Measurements from ENCODE around the gene SIDT1. TPM values are rescaled to one million over a fixed set of nuclear protein-coding genes. Genes with fewer than 3 reads are reported as not detected.

SIDT1 gene
- total RNA-seq, 1 experiment from 2014 or later, result 0.22 TPM

DNA sequence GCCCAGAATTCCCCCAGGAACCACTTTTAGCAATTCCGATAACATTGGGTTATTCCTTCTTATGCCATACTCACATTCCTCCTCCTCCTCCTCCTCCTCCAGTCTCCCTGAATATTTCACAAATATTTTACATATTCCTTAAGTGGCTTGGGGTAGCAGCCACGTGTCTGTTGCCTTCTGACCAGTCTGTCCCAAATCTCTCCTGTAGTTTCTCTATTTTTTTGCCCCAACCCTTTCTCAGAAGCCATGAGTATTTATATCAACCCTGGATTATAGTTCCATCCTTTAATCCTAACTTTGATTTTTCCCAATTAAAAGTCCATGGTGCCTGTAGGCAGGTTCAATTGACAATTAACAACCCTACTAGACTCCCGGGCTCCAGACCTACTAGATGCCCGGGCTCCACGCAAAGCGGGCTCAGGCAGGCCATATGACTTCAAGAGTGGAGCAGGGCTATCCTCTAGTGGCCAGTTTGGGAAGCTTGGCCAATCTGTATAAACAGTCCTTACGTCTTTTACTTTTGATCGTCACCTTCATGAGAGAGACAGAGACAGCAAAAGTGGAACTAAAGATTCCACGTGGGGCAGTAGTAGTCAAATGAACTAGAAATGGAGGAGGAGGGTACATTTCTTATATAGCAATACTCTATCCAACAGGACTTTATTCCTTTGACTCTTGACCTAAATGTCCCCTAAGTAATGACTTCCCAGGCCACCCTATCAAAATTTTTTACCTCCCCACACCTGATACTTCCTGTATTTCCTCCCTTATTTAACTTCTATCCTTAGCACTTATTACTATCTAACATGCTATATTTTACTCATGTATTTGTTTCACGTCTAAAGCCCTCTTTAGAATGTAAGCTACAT lies 94.4 kb downstream of the SIDT1 start (continued):
- TF ChIP-seq, protein P1, sequence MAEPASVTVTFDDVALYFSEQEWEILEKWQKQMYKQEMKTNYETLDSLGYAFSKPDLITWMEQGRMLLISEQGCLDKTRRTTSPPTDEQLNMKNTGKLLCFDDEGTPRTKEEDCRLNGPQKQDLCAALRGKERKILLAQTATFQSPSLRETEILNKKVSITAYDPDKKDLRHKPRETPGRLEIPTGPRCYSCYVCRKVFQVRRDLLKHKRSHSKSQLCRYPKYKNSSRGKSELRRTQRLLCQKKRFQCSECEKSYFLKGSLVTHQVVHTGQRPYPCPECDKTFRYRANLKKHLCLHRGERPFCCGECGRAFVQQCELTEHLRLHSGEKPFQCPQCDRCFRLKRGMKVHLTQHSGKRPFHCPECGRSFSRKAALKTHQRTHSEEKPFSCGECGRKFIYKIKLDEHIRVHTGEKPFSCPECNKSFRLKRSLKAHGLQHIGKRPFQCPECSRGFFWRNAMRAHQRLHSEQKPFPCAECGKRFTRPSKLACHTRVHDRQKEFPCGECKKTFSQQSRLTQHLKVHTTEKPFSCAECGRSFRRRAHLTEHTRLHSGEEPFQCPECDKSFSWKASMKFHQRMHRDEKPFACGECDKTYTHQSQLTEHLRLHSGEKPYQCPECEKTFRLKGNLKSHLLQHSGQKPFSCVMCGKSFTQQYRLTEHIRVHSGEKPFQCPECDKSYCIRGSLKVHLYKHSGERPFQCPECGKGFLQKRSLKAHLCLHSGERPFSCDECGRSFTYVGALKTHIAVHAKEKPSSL (CRISPR knock-in tag; conservative IDR thresholded peaks at IDR 0.05), result no peak
- TF ChIP-seq ETV6 (CRISPR knock-in tag; IDR thresholded peaks at IDR 0.05) (no peak), ZNF396 (CRISPR knock-in tag; IDR thresholded peaks at IDR 0.05; ENCODE audit: borderline replicate concordance) (no peak), GRHL2 (CRISPR knock-in tag; IDR thresholded peaks at IDR 0.05; ENCODE audit: insufficient replicate concordance, severe bottlenecking) (no peak)
- TF ChIP-seq, protein P2, sequence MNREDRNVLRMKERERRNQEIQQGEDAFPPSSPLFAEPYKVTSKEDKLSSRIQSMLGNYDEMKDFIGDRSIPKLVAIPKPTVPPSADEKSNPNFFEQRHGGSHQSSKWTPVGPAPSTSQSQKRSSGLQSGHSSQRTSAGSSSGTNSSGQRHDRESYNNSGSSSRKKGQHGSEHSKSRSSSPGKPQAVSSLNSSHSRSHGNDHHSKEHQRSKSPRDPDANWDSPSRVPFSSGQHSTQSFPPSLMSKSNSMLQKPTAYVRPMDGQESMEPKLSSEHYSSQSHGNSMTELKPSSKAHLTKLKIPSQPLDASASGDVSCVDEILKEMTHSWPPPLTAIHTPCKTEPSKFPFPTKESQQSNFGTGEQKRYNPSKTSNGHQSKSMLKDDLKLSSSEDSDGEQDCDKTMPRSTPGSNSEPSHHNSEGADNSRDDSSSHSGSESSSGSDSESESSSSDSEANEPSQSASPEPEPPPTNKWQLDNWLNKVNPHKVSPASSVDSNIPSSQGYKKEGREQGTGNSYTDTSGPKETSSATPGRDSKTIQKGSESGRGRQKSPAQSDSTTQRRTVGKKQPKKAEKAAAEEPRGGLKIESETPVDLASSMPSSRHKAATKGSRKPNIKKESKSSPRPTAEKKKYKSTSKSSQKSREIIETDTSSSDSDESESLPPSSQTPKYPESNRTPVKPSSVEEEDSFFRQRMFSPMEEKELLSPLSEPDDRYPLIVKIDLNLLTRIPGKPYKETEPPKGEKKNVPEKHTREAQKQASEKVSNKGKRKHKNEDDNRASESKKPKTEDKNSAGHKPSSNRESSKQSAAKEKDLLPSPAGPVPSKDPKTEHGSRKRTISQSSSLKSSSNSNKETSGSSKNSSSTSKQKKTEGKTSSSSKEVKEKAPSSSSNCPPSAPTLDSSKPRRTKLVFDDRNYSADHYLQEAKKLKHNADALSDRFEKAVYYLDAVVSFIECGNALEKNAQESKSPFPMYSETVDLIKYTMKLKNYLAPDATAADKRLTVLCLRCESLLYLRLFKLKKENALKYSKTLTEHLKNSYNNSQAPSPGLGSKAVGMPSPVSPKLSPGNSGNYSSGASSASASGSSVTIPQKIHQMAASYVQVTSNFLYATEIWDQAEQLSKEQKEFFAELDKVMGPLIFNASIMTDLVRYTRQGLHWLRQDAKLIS (CRISPR knock-in tag; IDR thresholded peaks at IDR 0.05; ENCODE audit: borderline replicate concordance), result no peak

DNA sequence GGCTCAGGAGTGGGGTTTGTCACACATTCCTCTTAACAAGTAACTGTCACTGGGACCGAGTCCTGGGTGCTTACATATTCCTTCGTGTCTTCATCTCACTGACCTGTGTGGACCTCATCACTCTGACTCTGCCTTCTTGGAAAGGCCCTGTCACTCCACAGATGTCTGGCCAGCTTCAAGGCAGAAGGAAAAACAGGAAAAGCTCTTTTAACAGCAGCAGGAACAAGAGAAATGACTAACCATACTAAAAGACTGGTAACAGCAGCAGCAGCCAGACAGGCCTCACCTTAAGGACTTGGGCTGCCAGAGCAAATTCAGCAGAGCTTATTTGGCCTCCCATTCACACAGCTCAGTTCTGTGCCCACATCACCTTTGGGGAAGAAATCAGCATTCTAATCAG lies 96.0 kb downstream of the SIDT1 start:
- CTCF ChIA-PET, result interaction anchor here (0.6 to 4.1 kb wide), 5 partner anchors 51 to 511 kb away, joined by 3 to 17 read pairs (median 4); partner anchors contain the start of gene NAA50
- Mint-ChIP-seq H3K36me3 (no peaks in the 10 kb centered on the region), H3K4me1 (0 out of 2 replicates have a peak, but pooled peaks cover 7% of the 10 kb centered on the region), H3K4me3 (no peak overlapping the region), H3K27me3 (ENCODE audit: low read depth) (peaks cover 14% of the 10 kb centered on the region), H3K27ac (no peak overlapping the region), H3K9me3 (no peaks in the 10 kb centered on the region)
- ATAC-seq, result no peak
- no peak for DNase-seq (ENCODE audit: low spot score)
- POLR2A ChIA-PET, result no interaction called here
- TF ChIP-seq ATF1 (CRISPR knock-in tag; IDR thresholded peaks at IDR 0.05) (no peak), ZNF232 (CRISPR knock-in tag; IDR thresholded peaks at IDR 0.05) (no peak), HMGA2 (CRISPR knock-in tag; IDR thresholded peaks at IDR 0.05) (no peak), RORB (CRISPR knock-in tag; IDR thresholded peaks at IDR 0.05) (no peak), CREB1 (CRISPR knock-in tag; IDR thresholded peaks at IDR 0.05) (no peak), CBFB (CRISPR knock-in tag; IDR thresholded peaks at IDR 0.05; ENCODE audit: low read depth) (no peak)
- TF ChIP-seq, protein P3, sequence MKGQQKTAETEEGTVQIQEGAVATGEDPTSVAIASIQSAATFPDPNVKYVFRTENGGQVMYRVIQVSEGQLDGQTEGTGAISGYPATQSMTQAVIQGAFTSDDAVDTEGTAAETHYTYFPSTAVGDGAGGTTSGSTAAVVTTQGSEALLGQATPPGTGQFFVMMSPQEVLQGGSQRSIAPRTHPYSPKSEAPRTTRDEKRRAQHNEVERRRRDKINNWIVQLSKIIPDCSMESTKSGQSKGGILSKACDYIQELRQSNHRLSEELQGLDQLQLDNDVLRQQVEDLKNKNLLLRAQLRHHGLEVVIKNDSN (CRISPR knock-in tag; IDR thresholded peaks at IDR 0.05), result no peak

DNA sequence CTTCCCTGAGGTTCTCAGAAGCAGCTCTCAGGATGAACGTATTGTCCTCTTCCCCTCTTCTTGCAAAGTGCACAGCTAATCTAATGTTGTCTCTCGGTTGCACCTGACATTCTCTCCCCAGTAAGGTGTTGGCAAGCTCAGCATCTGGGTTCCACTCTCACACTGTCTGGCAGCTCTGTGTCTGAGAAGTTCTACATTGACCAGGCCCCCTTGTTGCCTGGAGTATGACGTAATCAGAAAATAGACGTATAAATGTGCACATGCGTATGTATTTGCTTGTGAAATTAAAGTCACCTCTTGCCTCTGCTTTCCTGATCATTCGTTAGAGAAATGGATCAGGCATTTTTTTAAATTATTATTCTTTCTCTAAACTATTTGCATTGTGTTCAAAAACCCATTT lies 96.4 kb downstream of the SIDT1 start:
- Mint-ChIP-seq H3K36me3 (no peaks in the 10 kb centered on the region), H3K4me1 (0 out of 2 replicates have a peak, but pooled peaks cover 7% of the 10 kb centered on the region), H3K27me3 (ENCODE audit: low read depth) (peaks cover 12% of the 10 kb centered on the region), H3K9me3 (no peaks in the 10 kb centered on the region), H3K4me3 (no peak overlapping the region), H3K27ac (no peak overlapping the region)
- POLR2A ChIA-PET, result no interaction called here
- no peak for ATAC-seq
- TF ChIP-seq, protein P4, sequence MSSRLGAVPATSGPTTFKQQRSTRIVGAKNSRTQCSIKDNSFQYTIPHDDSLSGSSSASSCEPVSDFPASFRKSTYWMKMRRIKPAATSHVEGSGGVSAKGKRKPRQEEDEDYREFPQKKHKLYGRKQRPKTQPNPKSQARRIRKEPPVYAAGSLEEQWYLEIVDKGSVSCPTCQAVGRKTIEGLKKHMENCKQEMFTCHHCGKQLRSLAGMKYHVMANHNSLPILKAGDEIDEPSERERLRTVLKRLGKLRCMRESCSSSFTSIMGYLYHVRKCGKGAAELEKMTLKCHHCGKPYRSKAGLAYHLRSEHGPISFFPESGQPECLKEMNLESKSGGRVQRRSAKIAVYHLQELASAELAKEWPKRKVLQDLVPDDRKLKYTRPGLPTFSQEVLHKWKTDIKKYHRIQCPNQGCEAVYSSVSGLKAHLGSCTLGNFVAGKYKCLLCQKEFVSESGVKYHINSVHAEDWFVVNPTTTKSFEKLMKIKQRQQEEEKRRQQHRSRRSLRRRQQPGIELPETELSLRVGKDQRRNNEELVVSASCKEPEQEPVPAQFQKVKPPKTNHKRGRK (CRISPR knock-in tag; IDR thresholded peaks at IDR 0.05; ENCODE audit: borderline replicate concordance), result no peak
- TF ChIP-seq RELA (CRISPR knock-in tag; IDR thresholded peaks at IDR 0.05; ENCODE audit: borderline replicate concordance) (no peak), SMAD4 (CRISPR knock-in tag; IDR thresholded peaks at IDR 0.05) (no peak), SMAD3 (CRISPR knock-in tag; IDR thresholded peaks at IDR 0.05; ENCODE audit: borderline replicate concordance) (no peak)
- TF ChIP-seq, protein P5, sequence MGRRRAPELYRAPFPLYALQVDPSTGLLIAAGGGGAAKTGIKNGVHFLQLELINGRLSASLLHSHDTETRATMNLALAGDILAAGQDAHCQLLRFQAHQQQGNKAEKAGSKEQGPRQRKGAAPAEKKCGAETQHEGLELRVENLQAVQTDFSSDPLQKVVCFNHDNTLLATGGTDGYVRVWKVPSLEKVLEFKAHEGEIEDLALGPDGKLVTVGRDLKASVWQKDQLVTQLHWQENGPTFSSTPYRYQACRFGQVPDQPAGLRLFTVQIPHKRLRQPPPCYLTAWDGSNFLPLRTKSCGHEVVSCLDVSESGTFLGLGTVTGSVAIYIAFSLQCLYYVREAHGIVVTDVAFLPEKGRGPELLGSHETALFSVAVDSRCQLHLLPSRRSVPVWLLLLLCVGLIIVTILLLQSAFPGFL (CRISPR knock-in tag; IDR thresholded peaks at IDR 0.05; ENCODE audit: borderline replicate concordance), result no peak
- CTCF ChIA-PET, result interaction anchor here (0.6 to 4.1 kb wide), 4 partner anchors 51 to 136 kb away, joined by 3 to 17 read pairs (median 10); partner anchors contain the start of gene NAA50
- DNase-seq (ENCODE audit: low spot score), result no peak
